22Rv1 (cell line): Measurements from ENCODE around the gene SS18.
A peak's percentile ranks its signal among the peaks of the same experiment; 100 is the strongest.
"Not testable (repeated sequence)": the region's sequence is repeated elsewhere in the genome, so short reads cannot be mapped to it uniquely, and the experiment has no call there.

Experiments used
- H3K27ac ChIP-seq: fragments of 450-650 bp; 2 replicates; pipeline ENCODE4 v1.5.1; 2017
- CTCF ChIP-seq: fragments of 450-650 bp; IDR thresholded peaks from 2 replicates; pipeline ENCODE4 v1.5.1; 2017; ENCODE audit warnings: mild to moderate bottlenecking
- ZFX ChIP-seq: fragments of 450-650 bp; IDR thresholded peaks from 2 replicates; pipeline ENCODE4 v1.6.1; 2017; ENCODE audit warnings: antibody characterized with exemption, borderline replicate concordance

The SS18 gene

DNA sequence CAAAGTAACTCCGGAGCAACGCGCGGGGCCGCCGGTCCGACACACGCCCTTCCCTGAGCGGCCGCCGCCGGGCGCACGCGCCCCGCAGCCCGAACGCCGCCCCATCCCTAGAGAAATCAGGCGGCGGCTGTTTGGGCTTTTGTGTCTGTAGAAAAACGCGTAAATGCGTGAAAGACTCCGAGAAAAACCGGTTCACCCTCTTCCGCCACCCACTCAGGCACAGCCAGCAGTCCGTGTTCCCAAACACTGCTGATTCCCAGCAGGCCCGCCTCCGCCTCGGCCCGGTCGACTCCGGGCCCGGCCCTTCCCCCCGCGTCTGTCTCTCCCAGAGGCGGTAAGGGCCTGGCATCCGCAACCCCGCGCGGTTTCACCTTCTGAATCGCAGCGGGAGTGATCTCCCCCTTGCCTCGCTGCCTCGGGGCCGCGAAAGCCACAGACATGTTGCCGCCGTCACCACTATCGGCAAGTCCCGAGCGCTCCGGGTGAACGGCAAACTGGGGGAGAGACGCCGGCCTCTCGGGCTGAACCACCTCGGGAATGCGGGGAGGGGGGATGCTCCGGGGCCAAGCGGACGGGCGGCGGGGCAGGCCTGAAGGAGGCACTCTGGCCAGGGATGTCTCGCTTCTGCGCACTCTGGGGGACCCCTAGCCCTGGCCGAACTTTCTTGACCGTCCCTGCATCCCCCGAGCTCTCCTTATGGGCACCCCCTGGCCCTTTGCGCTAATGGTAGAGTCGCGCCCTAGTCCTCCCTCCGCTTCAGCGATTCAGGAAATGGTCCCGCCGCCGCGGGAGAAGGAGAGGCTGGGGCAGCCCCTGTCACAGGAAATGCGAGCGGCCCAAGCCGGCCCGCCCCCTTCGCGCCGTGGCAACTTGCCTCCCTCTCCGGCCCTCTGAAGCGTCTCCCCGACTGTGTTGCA, at the start of gene SS18:
Gene SS18 (minus strand): TSS at position 484 of the 917 bp plus-strand sequence. CDS start 44 bp downstream, at position 440.
- no peak for TF ChIP-seq ZFX
- TF ChIP-seq CTCF, result no peak
- peak within 1 kb of the TSS; percentile 92 for H3K27ac ChIP-seq

GRCh38 chr18:26135548-26135947, 45.1 kb upstream of the SS18 start:
- TF ChIP-seq CTCF (no peak), ZFX (no peak)
- H3K27ac ChIP-seq, result no peak overlapping the region

GRCh38 chr18:26134107-26134506, 43.7 kb upstream of the SS18 start:
- no peak overlapping the region for H3K27ac ChIP-seq
- no peak for TF ChIP-seq CTCF
- no peak for TF ChIP-seq ZFX

DNA sequence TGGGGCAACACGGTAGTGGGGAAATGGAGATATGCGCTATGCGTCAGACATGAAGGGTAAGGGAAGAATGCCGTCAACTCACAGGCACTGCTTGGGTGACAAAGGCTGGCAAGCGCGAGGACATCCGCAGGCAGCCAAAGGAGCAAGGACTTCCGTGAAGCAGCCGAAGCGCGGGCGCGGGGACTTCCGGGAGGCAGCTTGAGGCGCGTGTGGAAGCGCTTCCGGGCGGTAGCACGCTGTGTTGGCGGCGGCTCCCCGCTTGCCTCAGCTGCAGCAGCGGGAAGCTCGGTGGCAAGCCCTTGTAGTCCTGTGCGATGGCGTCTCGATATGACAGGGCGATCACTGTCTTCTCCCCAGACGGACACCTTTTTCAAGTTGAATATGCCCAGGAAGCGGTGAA, 43.2 kb upstream of the SS18 start, which contains the start of gene PSMA8:
Gene PSMA8 (plus strand): TSS at position 218 of the 400 bp plus-strand sequence. CDS start 97 bp downstream, at position 315.
- TF ChIP-seq ZFX (no peak), CTCF (no peak)
- no peak within 1 kb of the TSS for H3K27ac ChIP-seq

GRCh38 chr18:26128192-26128591, 37.8 kb upstream of the SS18 start:
- H3K27ac ChIP-seq, result not testable (repeated sequence)

DNA sequence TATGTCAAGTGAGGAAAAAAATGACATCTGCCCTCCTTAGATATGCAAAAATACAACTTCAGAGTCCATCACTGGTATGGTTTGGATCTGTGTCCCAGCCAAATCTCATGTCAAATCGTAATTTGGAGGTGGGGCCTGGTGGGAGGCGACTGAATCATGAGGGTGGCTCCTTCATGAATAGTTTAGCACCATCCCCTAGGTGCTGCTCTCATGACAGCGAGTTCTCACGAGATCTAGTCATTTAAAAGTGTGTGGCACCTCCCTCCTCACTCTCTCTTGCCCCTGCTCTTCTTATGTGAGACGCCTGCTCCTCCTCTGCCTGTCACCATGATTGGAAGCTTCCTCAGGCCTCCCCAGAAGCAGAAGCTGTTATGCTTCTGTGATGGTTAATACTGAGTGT, 37.4 kb upstream of the SS18 start:
- TF ChIP-seq ZFX (no peak), CTCF (no peak)

GRCh38 chr18:26121994-26122393, 31.6 kb upstream of the SS18 start:
- H3K27ac ChIP-seq, result not testable (repeated sequence)

More for the DNA sequence above, 37.4 kb upstream of the SS18 start:
- no peak overlapping the region for H3K27ac ChIP-seq

DNA sequence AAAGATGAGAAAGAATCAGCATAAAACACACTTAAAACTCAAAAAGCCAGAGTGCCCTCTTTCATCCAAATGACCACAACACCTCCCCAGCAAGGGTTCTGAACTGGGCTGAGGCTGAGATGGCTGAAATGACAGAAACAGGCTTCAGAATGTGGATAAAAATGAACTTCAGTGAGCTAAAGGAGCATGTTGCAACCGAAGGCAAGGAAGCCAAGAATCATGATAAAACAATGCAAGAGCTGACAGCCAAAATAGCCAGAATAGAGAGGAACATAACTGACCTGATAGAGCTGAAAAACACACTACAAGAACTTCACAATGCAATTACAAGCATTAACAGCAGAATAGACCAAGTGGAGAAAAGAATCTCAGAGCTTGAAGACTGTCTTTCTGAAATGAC, 31.1 kb upstream of the SS18 start:
- TF ChIP-seq ZFX, result no peak
- TF ChIP-seq CTCF, result no peak
- H3K27ac ChIP-seq, result no peak overlapping the region
